Measurements from ENCODE around the gene AFF2. TPM values are rescaled to one million over a fixed set of nuclear protein-coding genes. Genes with fewer than 3 reads are reported as not detected.

Gene AFF2
- total RNA-seq, 1 donor from 2014 or later, result 3.4 TPM

GRCh38 chrX:149003863-149004660, 503.6 kb downstream of the AFF2 start:
- Mint-ChIP-seq H3K27me3 (no peaks in the 10 kb centered on the region), H3K4me1 (no peaks in the 10 kb centered on the region), H3K27ac (no peak overlapping the region), H3K4me3 (no peak overlapping the region), H3K36me3 (ENCODE audit: low read depth) (no peaks in the 10 kb centered on the region), H3K9me3 (no peaks in the 10 kb centered on the region)
- no peak for TF ChIP-seq CTCF (IDR thresholded peaks at IDR 0.05)
- POLR2A ChIA-PET, result no interaction called here
- CTCF ChIA-PET, result no interaction called here
- ATAC-seq (ENCODE audit: low read depth) (no peak), DNase-seq (no peak)
- intact Hi-C loops (cut with micrococcal nuclease), result loop anchor here (2.0 to 10.0 kb wide), 2 partner anchors 871 to 949 kb away; no protein-coding TSS in a partner anchor

- TF ChIP-seq CTCF (IDR thresholded peaks at IDR 0.05), result no peak
- POLR2A ChIA-PET, result no interaction called here
- ATAC-seq (ENCODE audit: low read depth) (no peak), DNase-seq (no peak)
- CTCF ChIA-PET, result interaction anchor here (1.6 kb wide), 1 partner anchor 954 kb away, joined by 6 read pairs; no protein-coding TSS in a partner anchor
- H3K4me1 Mint-ChIP-seq, result no peaks in the 10 kb centered on the region
- intact Hi-C loops (cut with micrococcal nuclease), result loop anchor here (2.0 to 10.0 kb wide), 2 partner anchors 872 to 950 kb away; no protein-coding TSS in a partner anchor
- H3K9me3 Mint-ChIP-seq, result no peaks in the 10 kb centered on the region
- no peaks in the 10 kb centered on the region for H3K27me3 Mint-ChIP-seq
- H3K27ac Mint-ChIP-seq, result no peak overlapping the region
- H3K36me3 Mint-ChIP-seq (ENCODE audit: low read depth), result no peaks in the 10 kb centered on the region
- no peak overlapping the region for H3K4me3 Mint-ChIP-seq
Measured at GRCh38 chrX:149004936-149005335, 504.5 kb downstream of the AFF2 start.

- Mint-ChIP-seq H3K27me3 (no peaks in the 10 kb centered on the region), H3K4me3 (no peak overlapping the region), H3K4me1 (no peaks in the 10 kb centered on the region), H3K9me3 (no peaks in the 10 kb centered on the region), H3K27ac (no peak overlapping the region), H3K36me3 (ENCODE audit: low read depth) (no peaks in the 10 kb centered on the region)
- DNase-seq, result no peak
- ChIA-PET POLR2A (no interaction called here), CTCF (interaction anchor here (1.6 kb wide), 1 partner anchor 955 kb away, joined by 6 read pairs; no protein-coding TSS in a partner anchor)
- intact Hi-C loops (cut with micrococcal nuclease), result loop anchor here (10.0 kb wide), 1 partner anchor 951 kb away; no protein-coding TSS in a partner anchor
- TF ChIP-seq CTCF (IDR thresholded peaks at IDR 0.05), result no peak
- ATAC-seq (ENCODE audit: low read depth), result no peak
Measured at GRCh38 chrX:149006235-149006634, 505.8 kb downstream of the AFF2 start.

- no peak overlapping the region for H3K4me3 Mint-ChIP-seq
- H3K27me3 Mint-ChIP-seq, result no peaks in the 10 kb centered on the region
- POLR2A ChIA-PET, result no interaction called here
- CTCF ChIA-PET, result no interaction called here
- DNase-seq (no peak), ATAC-seq (ENCODE audit: low read depth) (no peak)
- no peak overlapping the region for H3K27ac Mint-ChIP-seq
- H3K4me1 Mint-ChIP-seq, result no peaks in the 10 kb centered on the region
- no peak for TF ChIP-seq CTCF (IDR thresholded peaks at IDR 0.05)
- H3K36me3 Mint-ChIP-seq (ENCODE audit: low read depth), result no peaks in the 10 kb centered on the region
- H3K9me3 Mint-ChIP-seq, result no peaks in the 10 kb centered on the region
- intact Hi-C loops (cut with micrococcal nuclease), result loop anchor here (10.0 kb wide), 1 partner anchor 953 kb away; no protein-coding TSS in a partner anchor
Measured at GRCh38 chrX:149007423-149007822, 507.0 kb downstream of the AFF2 start.

GRCh38 chrX:149010013-149010852, 509.8 kb downstream of the AFF2 start:
- DNase-seq (no peak), ATAC-seq (ENCODE audit: low read depth) (no peak)
- Mint-ChIP-seq H3K27ac (no peak overlapping the region), H3K9me3 (no peaks in the 10 kb centered on the region), H3K4me3 (no peak overlapping the region), H3K27me3 (no peaks in the 10 kb centered on the region), H3K36me3 (ENCODE audit: low read depth) (no peaks in the 10 kb centered on the region), H3K4me1 (no peaks in the 10 kb centered on the region)
- CTCF ChIA-PET, result no interaction called here
- intact Hi-C loops (cut with micrococcal nuclease), result no loop called here
- POLR2A ChIA-PET, result no interaction called here
- no peak for TF ChIP-seq CTCF (IDR thresholded peaks at IDR 0.05)
